ENCODE results near the gene LRRC4C.
"Not testable (repeated sequence)": the region's sequence is repeated elsewhere in the genome, so short reads cannot be mapped to it uniquely, and the experiment has no call there.

LRRC4C gene

GRCh38 chr11:41045266-41045665 is 414.2 kb downstream of the LRRC4C start:
- DNase-seq (ENCODE audit: insufficient read length) (no peak), FAIRE-seq (no peak)
- TF ChIP-seq TAF1 (IDR thresholded peaks at IDR 0.05; ENCODE audit: borderline replicate concordance, low read depth, low read length) (no peak), POLR2A (IDR thresholded peaks at IDR 0.05; ENCODE audit: low read depth, low read length) (no peak), POLR2AphosphoS5 (IDR thresholded peaks at IDR 0.05; ENCODE audit: low read depth, low read length) (no peak)

- FAIRE-seq (no peak), DNase-seq (ENCODE audit: insufficient read length) (no peak)
- no peak for TF ChIP-seq POLR2A (IDR thresholded peaks at IDR 0.05; ENCODE audit: low read depth, low read length)
- no peak for TF ChIP-seq POLR2AphosphoS5 (IDR thresholded peaks at IDR 0.05; ENCODE audit: low read depth, low read length)
- TF ChIP-seq TAF1 (IDR thresholded peaks at IDR 0.05; ENCODE audit: borderline replicate concordance, low read depth, low read length) = no peak
Observed at GRCh38 chr11:41044747-41045146, 414.7 kb downstream of the LRRC4C start.

DNA sequence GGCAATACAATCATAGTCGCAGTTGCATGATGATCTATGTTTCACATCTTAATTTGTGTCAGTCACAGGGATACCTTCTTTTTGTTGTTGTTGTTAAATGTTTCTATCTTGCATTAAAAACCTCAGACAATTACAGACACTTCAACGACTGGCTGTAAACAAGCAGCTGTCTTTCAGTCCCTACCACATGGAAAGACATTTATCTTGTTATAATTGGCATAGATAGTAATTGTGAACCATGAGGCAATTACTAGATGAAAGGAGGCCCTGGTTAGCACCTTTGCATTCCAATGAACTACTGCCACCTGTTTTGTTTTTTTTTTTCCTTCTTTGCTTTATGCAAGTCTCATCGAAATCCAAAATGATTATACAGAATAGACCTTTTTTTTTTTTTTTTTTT is 416.8 kb downstream of the LRRC4C start:
- FAIRE-seq (no peak), DNase-seq (ENCODE audit: insufficient read length) (no peak)
- TF ChIP-seq POLR2A (IDR thresholded peaks at IDR 0.05; ENCODE audit: low read depth, low read length) (no peak), POLR2AphosphoS5 (IDR thresholded peaks at IDR 0.05; ENCODE audit: low read depth, low read length) (no peak), TAF1 (IDR thresholded peaks at IDR 0.05; ENCODE audit: borderline replicate concordance, low read depth, low read length) (no peak)

DNA sequence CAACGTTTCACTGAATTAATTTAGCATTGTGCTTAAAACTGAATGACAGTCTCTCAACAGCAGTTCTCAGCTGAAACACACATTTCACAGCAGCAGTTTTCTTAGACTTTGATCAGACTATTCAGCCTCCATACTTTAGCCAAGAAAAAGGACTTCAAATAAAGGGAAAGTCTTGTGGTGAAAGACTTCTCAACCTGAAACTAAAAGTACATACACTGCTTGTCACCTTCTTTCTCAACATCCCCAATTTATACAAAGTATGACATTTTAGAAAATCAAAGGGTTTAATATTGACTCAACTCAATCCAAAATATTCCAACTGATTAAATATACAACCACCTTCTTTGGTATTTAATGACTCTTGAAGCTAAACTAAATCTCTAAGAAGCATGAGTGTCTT is 419.0 kb downstream of the LRRC4C start:
- peak; percentile 82 for FAIRE-seq
- TF ChIP-seq POLR2A (IDR thresholded peaks at IDR 0.05; ENCODE audit: low read depth, low read length) = no peak
- TF ChIP-seq TAF1 (IDR thresholded peaks at IDR 0.05; ENCODE audit: borderline replicate concordance, low read depth, low read length) = no peak
- no peak for TF ChIP-seq POLR2AphosphoS5 (IDR thresholded peaks at IDR 0.05; ENCODE audit: low read depth, low read length)
- DNase-seq (ENCODE audit: insufficient read length) = no peak

GRCh38 chr11:41039592-41039991 is 419.9 kb downstream of the LRRC4C start:
- no peak for DNase-seq (ENCODE audit: insufficient read length)
- FAIRE-seq = no peak
- TF ChIP-seq POLR2AphosphoS5 (IDR thresholded peaks at IDR 0.05; ENCODE audit: low read depth, low read length) (no peak), POLR2A (IDR thresholded peaks at IDR 0.05; ENCODE audit: low read depth, low read length) (no peak), TAF1 (IDR thresholded peaks at IDR 0.05; ENCODE audit: borderline replicate concordance, low read depth, low read length) (no peak)

- FAIRE-seq (no peak), DNase-seq (ENCODE audit: insufficient read length) (no peak)
- TF ChIP-seq POLR2A (IDR thresholded peaks at IDR 0.05; ENCODE audit: low read depth, low read length) = no peak
- no peak for TF ChIP-seq TAF1 (IDR thresholded peaks at IDR 0.05; ENCODE audit: borderline replicate concordance, low read depth, low read length)
- TF ChIP-seq POLR2AphosphoS5 (IDR thresholded peaks at IDR 0.05; ENCODE audit: low read depth, low read length) = no peak
Observed at GRCh38 chr11:41031551-41032060, 427.8 kb downstream of the LRRC4C start.

GRCh38 chr11:41020259-41020658 is 439.2 kb downstream of the LRRC4C start:
- DNase-seq (ENCODE audit: insufficient read length) = no peak

GRCh38 chr11:41019666-41020065 is 439.8 kb downstream of the LRRC4C start:
- not testable (repeated sequence) for DNase-seq (ENCODE audit: insufficient read length); FAIRE-seq

More at GRCh38 chr11:41020259-41020658, 439.2 kb downstream of the LRRC4C start:
- FAIRE-seq = no peak
- TF ChIP-seq POLR2AphosphoS5 (IDR thresholded peaks at IDR 0.05; ENCODE audit: low read depth, low read length) (no peak), TAF1 (IDR thresholded peaks at IDR 0.05; ENCODE audit: borderline replicate concordance, low read depth, low read length) (no peak), POLR2A (IDR thresholded peaks at IDR 0.05; ENCODE audit: low read depth, low read length) (no peak)

DNA sequence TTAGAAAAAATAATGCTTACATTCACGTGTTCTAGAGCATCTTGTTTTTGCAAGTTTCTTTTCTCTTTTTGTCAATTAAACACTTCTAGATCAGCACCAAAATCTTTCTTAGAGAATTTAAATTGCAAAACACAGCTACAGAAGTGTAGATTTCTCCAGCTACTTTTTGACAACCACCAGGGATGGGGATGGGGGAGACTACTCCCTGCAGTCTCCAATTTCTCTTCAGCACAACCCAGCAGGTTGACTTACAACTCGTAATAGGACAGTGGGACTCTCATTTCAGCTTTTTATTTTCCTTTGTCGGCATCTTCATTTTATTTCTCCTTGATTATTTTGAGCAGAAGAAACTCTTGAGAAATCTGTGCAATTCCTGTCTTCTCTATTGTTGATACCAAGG is 441.2 kb downstream of the LRRC4C start:
- TF ChIP-seq TAF1 (IDR thresholded peaks at IDR 0.05; ENCODE audit: borderline replicate concordance, low read depth, low read length) (no peak), POLR2A (IDR thresholded peaks at IDR 0.05; ENCODE audit: low read depth, low read length) (no peak), POLR2AphosphoS5 (IDR thresholded peaks at IDR 0.05; ENCODE audit: low read depth, low read length) (no peak)
- DNase-seq (ENCODE audit: insufficient read length) (no peak), FAIRE-seq (no peak)

DNA sequence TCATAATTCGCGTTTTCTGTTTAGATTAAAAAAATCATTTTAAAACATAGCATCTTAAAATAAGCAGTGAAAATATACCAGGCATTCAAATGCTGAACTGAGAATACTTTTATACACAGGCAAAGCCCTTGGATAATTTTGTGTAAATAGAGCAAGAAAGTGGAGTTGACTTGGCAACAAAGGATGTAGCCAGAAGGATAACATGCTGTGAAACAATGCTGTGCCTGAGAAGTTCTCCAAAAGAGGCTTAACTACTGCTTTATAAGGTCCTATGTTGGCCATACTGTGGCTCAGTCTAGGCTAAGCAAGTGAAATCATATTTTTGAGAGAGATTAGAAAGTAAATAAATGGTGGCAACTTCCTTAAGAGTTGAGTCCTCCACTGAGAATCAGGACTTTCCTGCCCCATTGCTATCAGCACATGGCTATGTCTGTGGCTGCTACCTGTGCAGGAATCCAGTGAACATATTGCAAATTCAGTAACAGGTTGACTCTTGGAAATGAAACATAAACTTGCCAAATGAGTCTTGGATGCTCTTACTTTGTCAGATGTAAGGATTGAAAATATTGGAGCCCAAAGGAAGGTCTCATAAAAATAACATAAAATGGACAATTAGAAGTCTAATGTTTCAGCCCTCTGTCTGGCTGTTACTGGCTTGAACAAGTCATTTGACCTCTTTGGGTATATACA is 448.9 kb downstream of the LRRC4C start:
- DNase-seq (ENCODE audit: insufficient read length) = no peak
- FAIRE-seq = no peak
- no peak for TF ChIP-seq TAF1 (IDR thresholded peaks at IDR 0.05; ENCODE audit: borderline replicate concordance, low read depth, low read length)
- TF ChIP-seq POLR2A (IDR thresholded peaks at IDR 0.05; ENCODE audit: low read depth, low read length) = no peak
- TF ChIP-seq POLR2AphosphoS5 (IDR thresholded peaks at IDR 0.05; ENCODE audit: low read depth, low read length) = no peak

GRCh38 chr11:41005986-41006385 is 453.5 kb downstream of the LRRC4C start:
- no peak for FAIRE-seq
- no peak for TF ChIP-seq TAF1 (IDR thresholded peaks at IDR 0.05; ENCODE audit: borderline replicate concordance, low read depth, low read length)
- no peak for TF ChIP-seq POLR2AphosphoS5 (IDR thresholded peaks at IDR 0.05; ENCODE audit: low read depth, low read length)
- no peak for DNase-seq (ENCODE audit: insufficient read length)

All from GM12892 (cell line).